Uterus (tissue), 4 donors: Measurements from ENCODE around the gene CPSF7. TPM values are rescaled to one million over a fixed set of nuclear protein-coding genes. Genes with fewer than 3 reads are reported as not detected.
"Not testable (repeated sequence)": the region's sequence is repeated elsewhere in the genome, so short reads cannot be mapped to it uniquely, and the experiment has no call there.

Experiments
- DNase-seq, 2 donors: peaks; one replicate each; pipeline ENCODE4 v3.0.0-alpha.2; 2019 to 2020
- H3K27ac ChIP-seq, 2 donors: fragments of 200-600 bp; sonication (generic); 1 replicate in 1 of 2; 2 replicates in 1 of 2; pipeline ENCODE4 v1.5.1; 2016 to 2018
- H3K27me3 ChIP-seq, 2 donors: fragments of 200-600 bp; sonication (generic); one replicate each; pipeline ENCODE4 v1.5.1; 2018 to 2019; ENCODE audit warnings: control low read depth in 1 of 2
- H3K36me3 ChIP-seq, 2 donors: fragments of 200-600 bp; sonication (generic); one replicate each; pipeline ENCODE4 v1.5.1; 2019; ENCODE audit warnings: control low read depth in 1 of 2
- H3K4me1 ChIP-seq, 2 donors: fragments of 200-600 bp; sonication (generic); one replicate each; pipeline ENCODE4 v1.5.1; 2018 to 2019; ENCODE audit warnings: control low read depth in 1 of 2
- H3K4me3 ChIP-seq, 2 donors: fragments of 200-600 bp; sonication (generic); 1 replicate in 1 of 2; 2 replicates in 1 of 2; pipeline ENCODE4 v1.5.1; 2018 to 2019; ENCODE audit warnings: mild to moderate bottlenecking in 1 of 2
- H3K9me3 ChIP-seq, 2 donors: fragments of 200-600 bp; sonication (generic); one replicate each; pipeline ENCODE4 v1.5.1; 2019; ENCODE audit warnings: control low read depth in 1 of 2
- CTCF ChIP-seq, 4 experiments: fragments of 200-600 bp in 2 of 4; fragments of 450-650 bp in 2 of 4; sonication (generic) in 2 of 4; IDR thresholded peaks; one replicate each; pipeline ENCODE4 v1.5.1; 2016 to 2019; ENCODE audit warnings: antibody characterized with exemption in 4 of 4, mild to moderate bottlenecking in 2 of 4, moderate library complexity in 1 of 4
- POLR2A ChIP-seq, 2 donors: fragments of 450-650 bp; IDR thresholded peaks; one replicate each; pipeline ENCODE4 v1.6.1; 2016; ENCODE audit warnings: antibody characterized with exemption in 2 of 2, mild to moderate bottlenecking in 1 of 2, moderate library complexity in 1 of 2
- intact Hi-C: fragments of 100-400 bp; cut with DNase I; formaldehyde crosslinking; loops from one replicate; pipeline ENCODE4 v1.15.1; 2023; ENCODE audit warnings: low total_unique reads
- total RNA-seq, 4 donors: library from RNA; depleted of rRNA in 3 of 4; stranded (reverse); fragments of >200 nt in 3 of 4; gene quantifications; one replicate each; pipeline versions ENCODE4 v1.1.0 to v1.2.4, GENCODE V29; 2014 to 2023
- donor health status: DM: yes; HTN: yes; CAD: no.

Gene CPSF7
- total RNA-seq, 4 donors from 2014 or later: 30.0 to 122 (median 56.5) TPM

DNA sequence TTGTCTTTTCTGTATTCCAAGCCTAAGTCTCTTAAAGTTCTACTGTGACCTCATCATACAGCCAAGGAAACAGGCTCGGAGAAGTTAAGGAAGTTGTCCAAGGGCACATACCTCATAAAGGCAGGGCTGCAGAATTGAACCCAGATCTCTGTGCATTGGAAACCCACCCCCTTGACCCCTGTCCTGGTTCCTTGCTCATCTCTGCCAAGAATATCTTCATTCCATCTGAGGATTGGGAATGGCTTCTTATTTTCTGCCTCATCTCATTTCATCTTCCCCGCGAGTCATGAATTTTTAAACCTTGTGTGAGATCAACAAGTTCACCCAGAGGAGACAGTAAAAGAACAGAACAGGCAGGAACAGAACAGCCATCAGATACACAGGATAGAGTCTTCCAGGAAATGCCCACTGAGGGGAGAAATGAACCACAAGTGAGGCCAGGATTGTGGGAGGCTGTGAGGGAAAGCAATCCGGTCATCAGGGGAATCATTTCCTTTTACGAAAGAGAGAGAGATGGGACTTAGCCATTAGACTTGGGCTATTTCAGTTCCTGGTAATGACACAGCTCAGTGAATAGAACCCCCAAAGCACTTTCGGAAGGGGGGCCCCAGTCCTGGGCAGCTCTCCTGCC is 44.4 kb upstream of the CPSF7 start:
- no peak for TF ChIP-seq CTCF (IDR thresholded peaks at IDR 0.05)
- TF ChIP-seq POLR2A (IDR thresholded peaks at IDR 0.05): no peak
- H3K27me3 ChIP-seq: no peaks in the 10 kb centered on the region
- no peak overlapping the region for H3K4me3 ChIP-seq
- no peaks in the 10 kb centered on the region for H3K4me1 ChIP-seq
- intact Hi-C loops: no loop called here
- H3K9me3 ChIP-seq: no peaks in the 10 kb centered on the region
- no peaks in the 10 kb centered on the region for H3K36me3 ChIP-seq
- H3K27ac ChIP-seq: peak overlapping the region in 1 of 2 donors; percentile 28
- DNase-seq: no peak

GRCh38 chr11:61473370-61474012 is 43.7 kb upstream of the CPSF7 start:
- TF ChIP-seq POLR2A (IDR thresholded peaks at IDR 0.05) (no peak), CTCF (IDR thresholded peaks at IDR 0.05) (no peak)
- no peak for DNase-seq
- no peak overlapping the region for H3K4me3 ChIP-seq
- intact Hi-C loops: no loop called here
- H3K27me3 ChIP-seq: no peaks in the 10 kb centered on the region
- H3K36me3 ChIP-seq: no peaks in the 10 kb centered on the region
- H3K4me1 ChIP-seq: no peaks in the 10 kb centered on the region
- H3K9me3 ChIP-seq: no peaks in the 10 kb centered on the region
- peak overlapping the region in 1 of 2 donors; percentile 28 for H3K27ac ChIP-seq

GRCh38 chr11:61472868-61473267 is 43.1 kb upstream of the CPSF7 start:
- Histone ChIP-seq H3K27me3 (no peaks in the 10 kb centered on the region), H3K36me3 (no peaks in the 10 kb centered on the region), H3K4me3 (no peak overlapping the region), H3K4me1 (no peaks in the 10 kb centered on the region), H3K9me3 (no peaks in the 10 kb centered on the region), H3K27ac (peak overlapping the region; percentile 22 to 39)
- peak; percentile 30 to 51 for DNase-seq
- TF ChIP-seq POLR2A (IDR thresholded peaks at IDR 0.05) (no peak), CTCF (IDR thresholded peaks at IDR 0.05) (no peak)
- intact Hi-C loops: no loop called here

DNA sequence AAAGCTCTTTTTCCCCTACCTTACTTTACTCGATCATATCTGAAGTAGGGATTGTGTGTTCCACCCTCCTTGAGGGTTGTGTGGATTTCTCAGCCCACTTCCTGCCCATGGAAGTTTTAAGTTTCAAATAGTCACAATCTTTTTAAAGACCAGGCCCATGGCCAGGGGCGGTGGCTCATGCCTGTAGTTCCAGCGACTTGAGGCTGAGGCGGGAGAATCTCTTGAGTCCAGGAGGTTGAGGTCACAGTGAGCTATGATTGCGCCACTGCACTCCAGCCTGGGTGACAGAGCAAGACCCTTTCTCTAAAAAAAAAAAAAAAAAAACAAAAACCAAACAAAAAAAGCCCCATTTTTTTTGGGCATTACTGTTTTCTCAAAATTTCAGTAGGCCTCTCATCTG is 42.5 kb upstream of the CPSF7 start:
- TF ChIP-seq CTCF (IDR thresholded peaks at IDR 0.05) (no peak), POLR2A (IDR thresholded peaks at IDR 0.05) (no peak)
- peak; percentile 50 to 60 for DNase-seq
- Histone ChIP-seq H3K27me3 (no peaks in the 10 kb centered on the region), H3K36me3 (no peaks in the 10 kb centered on the region), H3K4me3 (no peak overlapping the region), H3K4me1 (no peaks in the 10 kb centered on the region), H3K27ac (peak overlapping the region; percentile 69 to 71), H3K9me3 (no peaks in the 10 kb centered on the region)
- intact Hi-C loops: no loop called here

GRCh38 chr11:61468002-61468401 is 38.2 kb upstream of the CPSF7 start:
- Histone ChIP-seq H3K4me3 (no peak overlapping the region), H3K4me1 (no peaks in the 10 kb centered on the region), H3K27ac (no peak overlapping the region), H3K36me3 (no peaks in the 10 kb centered on the region), H3K9me3 (no peaks in the 10 kb centered on the region), H3K27me3 (no peaks in the 10 kb centered on the region)
- DNase-seq: no peak
- intact Hi-C loops: no loop called here
- TF ChIP-seq POLR2A (IDR thresholded peaks at IDR 0.05) (no peak), CTCF (IDR thresholded peaks at IDR 0.05) (no peak)

- DNase-seq, H3K27me3 ChIP-seq, H3K27ac ChIP-seq, H3K4me3 ChIP-seq, intact Hi-C loops, H3K9me3 ChIP-seq, H3K36me3 ChIP-seq, H3K4me1 ChIP-seq: not testable (repeated sequence)
These were observed 37.8 kb upstream of the CPSF7 start for GRCh38 chr11:61467602-61468001.
